GM12873 (cell line): Measurements from ENCODE around the gene KIAA0232.

ENCODE experiments used
- CTCF ChIP-seq: IDR thresholded peaks from 2 replicates; pipeline ENCODE4 v1.5.1; 2012; ENCODE audit warnings: low read depth, mild to moderate bottlenecking, moderate library complexity, low read length, control low read depth; ENCODE audit not compliant: insufficient read depth; ENCODE audit errors: missing control alignments

KIAA0232 gene

DNA sequence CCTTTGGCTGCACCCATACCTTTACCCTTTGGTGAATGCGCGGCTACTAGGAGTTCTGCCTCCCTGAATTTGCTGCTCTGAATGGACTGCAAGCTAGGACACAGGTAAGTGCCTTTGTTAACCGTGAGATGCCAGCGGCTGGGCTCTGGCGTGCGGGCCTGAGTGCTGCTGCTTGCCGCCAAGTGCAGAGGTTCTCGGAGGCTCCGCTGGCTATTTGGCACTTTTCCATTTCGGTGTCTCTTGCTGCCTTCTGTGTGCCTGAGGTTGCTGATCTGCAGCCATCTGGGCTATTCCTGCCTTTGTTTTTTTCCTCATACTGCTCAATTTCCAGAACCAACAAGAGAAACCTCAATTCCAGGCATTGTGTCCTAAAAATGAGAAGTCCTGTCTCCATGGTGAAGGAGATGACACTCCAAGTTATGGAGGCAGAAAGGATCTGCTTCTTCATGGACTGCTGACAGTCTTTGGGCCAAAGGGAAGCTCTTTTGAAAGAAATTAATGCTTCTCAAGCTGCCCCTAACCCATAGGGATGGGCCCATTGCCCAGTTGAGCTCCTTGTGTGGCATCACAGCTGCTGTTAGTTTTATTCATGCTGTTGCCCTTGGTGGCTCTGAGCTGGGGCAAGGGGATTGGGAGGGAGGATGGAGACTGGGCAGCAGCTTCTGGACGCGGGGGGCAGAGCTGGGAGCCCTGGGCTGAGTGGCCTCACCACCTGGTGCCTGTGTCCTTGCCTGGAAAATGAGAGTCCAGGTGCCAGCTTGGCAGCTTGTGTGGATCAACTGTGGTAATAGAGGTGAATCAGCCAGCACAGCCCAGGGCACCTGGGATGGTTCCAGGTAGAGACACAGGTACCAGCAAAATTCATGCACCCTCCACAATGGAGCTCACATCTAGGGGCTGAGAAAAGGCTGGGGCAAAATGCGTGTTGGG is 123.3 kb downstream of the KIAA0232 start:
- no peak for TF ChIP-seq CTCF

DNA sequence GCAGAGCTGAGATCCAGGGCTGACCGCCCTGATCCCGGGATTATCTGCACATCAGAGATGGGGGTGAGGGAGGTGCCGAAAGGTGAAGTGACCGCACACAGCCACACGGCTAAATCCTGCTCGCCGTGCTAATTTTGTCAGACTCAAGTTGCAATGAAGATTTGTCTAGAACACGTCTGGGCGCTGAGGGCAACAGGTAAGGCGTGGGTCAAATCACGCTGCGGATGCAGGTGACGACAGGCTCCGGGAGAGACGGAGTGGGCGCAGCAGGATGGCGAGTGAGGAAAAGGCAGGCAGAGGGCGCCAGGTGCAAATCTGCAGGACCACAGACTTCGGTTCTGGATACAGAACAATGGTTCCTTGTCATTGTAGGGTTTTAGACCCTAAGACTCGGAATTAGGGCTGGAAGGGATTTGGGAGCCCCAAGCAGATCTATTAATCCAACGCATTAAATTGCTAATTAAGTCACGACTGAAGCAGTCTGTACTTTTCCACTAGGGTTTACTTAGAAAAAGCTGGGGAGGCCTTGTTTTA is 125.2 kb downstream of the KIAA0232 start:
- TF ChIP-seq CTCF = peak; percentile 54

DNA sequence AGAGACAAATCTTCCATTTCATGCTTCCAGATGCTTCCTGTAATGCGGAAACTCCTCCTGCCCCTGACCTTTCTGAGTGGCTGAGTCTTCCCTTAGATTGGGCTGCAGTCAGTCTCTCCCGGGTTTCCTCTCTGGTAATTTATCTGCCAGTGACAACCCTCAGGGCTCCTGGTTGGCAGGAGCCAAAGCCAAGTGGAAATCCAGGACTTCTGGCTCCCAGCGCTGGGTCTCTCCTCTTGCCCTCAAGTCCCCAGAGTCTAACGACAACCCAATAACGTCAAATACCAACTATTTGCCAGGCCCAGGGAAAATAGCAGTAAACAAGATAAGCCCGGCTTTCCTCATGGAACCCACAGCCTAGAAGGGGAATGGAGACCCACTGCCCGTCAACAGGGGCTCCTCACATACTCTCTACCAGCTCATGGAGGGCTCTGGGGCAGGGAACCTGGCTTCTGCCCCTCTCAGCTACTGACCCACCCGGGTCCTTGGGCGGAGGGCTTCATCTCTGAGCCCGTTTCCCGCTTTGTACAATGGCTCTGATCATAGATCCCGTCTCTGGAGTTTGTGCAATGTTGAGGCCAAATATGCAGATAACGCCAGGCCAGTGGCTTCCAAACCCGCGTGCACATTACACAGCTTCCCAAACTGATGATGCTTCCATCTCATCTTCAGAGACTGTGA is 126.0 kb downstream of the KIAA0232 start:
- no peak for TF ChIP-seq CTCF

- no peak for TF ChIP-seq CTCF
Observed at GRCh38 chr4:6909113-6909969, 126.8 kb downstream of the KIAA0232 start, which contains the start of gene TBC1D14. Gene TBC1D14 (plus strand): TSS chr4:6909826. CDS start chr4:6923390, 13,564 bp downstream.

GRCh38 chr4:6909970-6910339 is 127.4 kb downstream of the KIAA0232 start:
- no peak for TF ChIP-seq CTCF

DNA sequence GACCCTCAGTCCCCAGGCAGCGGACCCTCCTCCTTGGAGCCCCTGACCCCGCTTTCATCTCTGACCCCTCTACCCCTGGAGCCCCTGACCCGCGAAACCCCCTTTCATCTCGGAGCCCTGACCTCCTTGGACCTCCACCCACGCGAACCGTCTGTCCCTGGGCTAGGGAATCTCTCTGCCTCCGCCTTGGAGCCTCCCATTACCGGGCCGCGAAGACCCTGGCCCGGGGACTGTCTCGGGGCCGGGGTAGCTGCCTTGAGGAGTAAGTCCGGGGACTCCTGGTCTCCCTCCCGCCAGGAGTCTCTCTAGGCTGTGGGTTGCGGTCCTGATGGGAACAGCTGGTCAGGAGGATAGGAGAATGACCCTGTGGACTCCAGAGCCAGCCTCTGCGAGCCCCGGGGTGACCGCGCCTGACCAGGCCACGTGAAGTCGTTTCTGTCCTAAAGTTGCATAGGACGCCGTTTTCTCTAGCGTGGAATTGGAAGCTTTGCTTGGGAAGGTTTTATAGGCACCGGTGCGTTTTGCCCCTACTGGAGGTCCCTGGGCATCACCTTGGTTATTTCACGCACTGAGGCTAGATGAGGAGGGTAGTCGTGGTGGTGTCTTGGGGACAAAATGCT is 127.9 kb downstream of the KIAA0232 start:
- TF ChIP-seq CTCF = peak; percentile 40
